AG04449 (cell line): ENCODE results near the gene GRK3.
A peak's percentile ranks its signal among the peaks of the same experiment; 100 is the strongest.
"Not testable (repeated sequence)": the region's sequence is repeated elsewhere in the genome, so short reads cannot be mapped to it uniquely, and the experiment has no call there.

Source experiments
- CTCF ChIA-PET: fragments of 350-600 bp; formaldehyde crosslinking; extraction: SDS; loops from one replicate; lab custom pipeline; 2021; ENCODE audit warnings: antibody characterized with exemption; lab: Yijun Ruan, JAX
- POLR2A ChIA-PET: fragments of 400-600, 350-600 bp; formaldehyde crosslinking; extraction: SDS; loops from one replicate; lab custom pipeline; 2020; ENCODE audit warnings: antibody characterized with exemption, inconsistent platforms; lab: Yijun Ruan, JAX
- DNase-seq: peaks from one replicate; pipeline ENCODE4 v3.0.0-alpha.2; 2010; ENCODE audit warnings: low read depth, low spot score
- H3K4me3 ChIP-seq: 2 replicates; pipeline ENCODE4 v1.5.1; 2011; ENCODE audit warnings: low read depth, mild to moderate bottlenecking, control low read depth, low read length
- CTCF ChIP-seq: IDR thresholded peaks from one replicate; pipeline ENCODE4 v1.5.1; 2011; ENCODE audit warnings: mild to moderate bottlenecking, moderate library complexity, low read length, control low read depth, inconsistent platforms; ENCODE audit not compliant: insufficient read depth; ENCODE audit errors: missing control alignments

The GRK3 gene

GRCh38 chr22:25564320-25564978 lies at the start of gene GRK3:
GRK3 (plus strand) TSS chr22:25564675; CDS start chr22:25565041, 366 bp downstream.
- no peak for DNase-seq
- TF ChIP-seq CTCF = no peak
- H3K4me3 ChIP-seq = peak within 1 kb of the TSS; percentile 60
- ChIA-PET CTCF (interaction anchor here (1.1 kb wide), 1 partner anchor 11 kb away, joined by 3 read pairs; no protein-coding TSS in a partner anchor), POLR2A (no interaction called here)

- DNase-seq = no peak
- ChIA-PET POLR2A (no interaction called here), CTCF (no interaction called here)
- TF ChIP-seq CTCF = no peak
- no peak overlapping the region for H3K4me3 ChIP-seq
Observed at GRCh38 chr22:25518000-25518663, 46.3 kb upstream of the GRK3 start.

GRCh38 chr22:25525376-25525775 lies 39.1 kb upstream of the GRK3 start:
- no peak for TF ChIP-seq CTCF
- ChIA-PET POLR2A (no interaction called here), CTCF (no interaction called here)
- DNase-seq = no peak
- H3K4me3 ChIP-seq = no peak overlapping the region

- H3K4me3 ChIP-seq, POLR2A ChIA-PET, DNase-seq, CTCF ChIA-PET: not testable (repeated sequence)
Observed at GRCh38 chr22:25525804-25526584, 38.5 kb upstream of the GRK3 start.

- H3K4me3 ChIP-seq, DNase-seq, CTCF ChIA-PET: not testable (repeated sequence)
- POLR2A ChIA-PET = interaction anchor here (0.6 kb wide), 1 partner anchor 79 kb away, joined by 3 read pairs; no protein-coding TSS in a partner anchor
Observed at GRCh38 chr22:25527016-25527415, 37.5 kb upstream of the GRK3 start.

- POLR2A ChIA-PET, CTCF ChIA-PET, DNase-seq, H3K4me3 ChIP-seq: not testable (repeated sequence)
Observed at GRCh38 chr22:25528068-25528467, 36.4 kb upstream of the GRK3 start.

- CTCF ChIA-PET, DNase-seq, H3K4me3 ChIP-seq, POLR2A ChIA-PET: not testable (repeated sequence)
Observed at GRCh38 chr22:25529059-25529458, 35.4 kb upstream of the GRK3 start.

GRCh38 chr22:25529541-25530137 lies 34.8 kb upstream of the GRK3 start:
- POLR2A ChIA-PET, H3K4me3 ChIP-seq, CTCF ChIA-PET, DNase-seq: not testable (repeated sequence)

GRCh38 chr22:25531677-25532076 lies 32.8 kb upstream of the GRK3 start:
- CTCF ChIA-PET, H3K4me3 ChIP-seq, DNase-seq, POLR2A ChIA-PET: not testable (repeated sequence)
